NCI-H748 (cell line): ENCODE results near the gene ALOX5.

Experiments
- DNase-seq: peaks from one replicate; lab custom pipeline; 2025; ENCODE audit not compliant: unreplicated experiment; lab: John Stamatoyannopoulos, UW

ALOX5 gene

DNA sequence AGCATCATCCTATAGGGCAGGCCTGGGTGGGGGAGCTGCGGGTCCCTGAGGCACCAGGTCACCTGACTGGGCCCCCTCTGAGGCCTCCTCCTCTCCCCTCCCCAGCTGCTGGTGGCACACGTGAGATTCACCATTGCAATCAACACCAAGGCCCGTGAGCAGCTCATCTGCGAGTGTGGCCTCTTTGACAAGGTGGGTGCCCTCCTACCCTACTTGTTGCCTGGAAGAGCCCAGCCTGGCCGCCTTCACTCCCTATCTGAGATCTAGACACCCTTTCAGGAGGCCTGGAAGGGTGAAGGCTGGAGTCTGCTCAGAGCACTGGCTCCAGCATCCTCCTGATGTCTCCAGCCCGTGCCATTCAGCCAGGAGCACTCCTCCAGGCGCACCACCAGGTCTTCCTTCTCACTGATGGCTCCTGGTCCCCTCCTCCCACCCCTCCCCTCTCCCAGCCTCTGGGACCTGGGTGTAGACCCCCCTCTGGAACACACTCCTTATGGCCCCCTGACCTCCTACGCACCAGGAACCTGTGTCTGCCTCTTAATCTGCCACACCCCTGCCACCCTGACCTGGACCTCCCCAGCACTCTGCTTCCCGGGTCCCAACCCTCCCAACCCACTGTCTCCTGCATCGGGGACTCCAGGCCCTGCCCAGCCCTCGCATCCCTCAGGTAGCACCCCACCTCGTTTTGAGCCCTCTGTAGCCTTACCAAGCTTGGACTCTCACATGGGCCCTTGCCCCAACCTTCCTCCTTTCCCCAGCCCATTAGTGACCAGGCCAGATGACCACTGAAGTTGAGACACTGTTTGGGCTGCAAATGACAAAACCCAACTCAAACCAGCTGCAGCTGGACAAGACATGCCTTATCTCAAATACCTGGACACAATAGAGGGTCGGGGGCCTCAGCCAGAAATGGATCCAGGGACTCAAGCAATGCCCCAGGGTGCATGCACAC lies 67.5 kb downstream of the ALOX5 start:
- no peak for DNase-seq

DNA sequence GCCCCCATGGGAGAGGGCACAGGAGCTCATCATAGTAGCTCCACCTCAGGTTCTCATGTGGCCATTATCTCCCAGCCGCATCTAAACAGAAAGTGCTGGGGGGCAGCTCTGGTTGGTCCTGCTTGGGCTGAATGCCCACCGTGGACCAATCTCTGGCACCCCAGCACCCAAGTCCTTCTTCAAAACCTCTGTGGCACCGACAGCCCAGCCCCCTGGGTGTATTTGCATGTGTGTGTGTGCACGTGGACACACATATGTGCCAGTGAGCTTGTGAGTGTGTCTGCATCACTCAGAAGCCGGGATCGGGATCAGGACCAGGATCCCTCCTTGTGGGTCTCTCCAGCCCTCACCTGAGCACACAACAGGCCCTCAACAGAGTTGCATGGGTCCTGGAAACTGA lies 68.2 kb downstream of the ALOX5 start:
- no peak for DNase-seq

DNA sequence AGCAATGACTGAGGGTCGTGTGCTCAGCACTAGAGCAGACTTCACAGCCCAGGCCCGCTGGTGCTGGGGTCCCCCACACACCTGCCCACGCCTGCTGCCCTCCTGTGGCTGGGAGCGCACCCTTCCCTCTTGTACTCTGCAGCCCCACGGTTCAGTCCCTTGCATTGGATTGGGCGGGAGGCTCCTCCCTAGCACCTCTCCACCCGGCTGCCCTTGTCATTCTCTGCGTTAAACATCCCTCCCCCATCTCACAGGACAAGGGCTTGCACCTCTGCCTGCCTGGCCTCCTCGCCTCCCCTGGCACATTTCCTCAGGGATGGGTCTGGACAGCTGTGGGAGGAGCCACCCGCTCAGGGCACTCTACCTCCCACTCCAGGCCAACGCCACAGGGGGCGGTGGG lies 68.6 kb downstream of the ALOX5 start:
- DNase-seq = no peak

DNA sequence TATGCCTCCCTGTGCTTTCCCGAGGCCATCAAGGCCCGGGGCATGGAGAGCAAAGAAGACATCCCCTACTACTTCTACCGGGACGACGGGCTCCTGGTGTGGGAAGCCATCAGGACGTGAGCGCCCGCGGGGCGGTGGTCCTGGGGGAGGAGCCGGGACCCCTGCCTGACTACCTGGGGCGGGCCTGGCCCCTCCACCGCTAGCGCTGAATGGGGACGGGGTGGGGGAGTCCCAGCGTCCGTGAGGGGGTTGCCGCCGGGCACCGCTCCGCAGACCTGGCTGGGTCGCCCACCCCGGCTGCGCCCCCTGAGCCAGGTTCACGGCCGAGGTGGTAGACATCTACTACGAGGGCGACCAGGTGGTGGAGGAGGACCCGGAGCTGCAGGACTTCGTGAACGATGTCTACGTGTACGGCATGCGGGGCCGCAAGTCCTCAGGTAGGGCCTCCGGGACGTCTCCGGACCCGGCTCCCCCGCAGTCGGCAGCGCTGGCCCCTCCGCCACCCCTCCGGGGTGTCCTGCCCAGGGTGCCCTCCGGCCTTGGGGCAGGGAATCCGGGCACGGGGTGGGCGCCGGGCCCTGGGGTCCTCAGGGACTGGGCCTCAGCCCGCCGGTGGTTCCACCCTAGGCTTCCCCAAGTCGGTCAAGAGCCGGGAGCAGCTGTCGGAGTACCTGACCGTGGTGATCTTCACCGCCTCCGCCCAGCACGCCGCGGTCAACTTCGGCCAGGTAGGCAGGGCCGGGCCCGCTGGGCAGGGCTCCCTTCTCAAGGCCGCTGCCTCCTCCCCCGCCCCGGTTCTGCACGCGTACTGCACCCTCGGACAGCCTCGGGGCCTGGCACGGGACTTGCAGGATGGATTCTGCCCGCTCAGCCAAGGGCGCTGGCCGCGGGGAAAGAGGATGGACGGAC lies 69.3 kb downstream of the ALOX5 start:
- DNase-seq = no peak

DNA sequence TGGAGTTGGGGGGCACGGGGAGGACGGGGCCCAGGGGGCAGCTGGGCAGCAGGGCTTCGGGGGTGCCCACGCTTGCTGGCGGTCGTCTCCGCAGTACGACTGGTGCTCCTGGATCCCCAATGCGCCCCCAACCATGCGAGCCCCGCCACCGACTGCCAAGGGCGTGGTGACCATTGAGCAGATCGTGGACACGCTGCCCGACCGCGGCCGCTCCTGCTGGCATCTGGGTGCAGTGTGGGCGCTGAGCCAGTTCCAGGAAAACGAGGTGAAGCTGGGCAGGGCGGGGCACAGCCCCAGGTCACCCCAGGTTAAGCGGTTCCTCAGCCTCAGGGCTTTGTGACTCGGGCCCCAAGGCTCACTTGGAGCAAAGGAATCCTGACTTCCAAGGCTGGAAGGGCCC lies 70.0 kb downstream of the ALOX5 start:
- DNase-seq = no peak

DNA sequence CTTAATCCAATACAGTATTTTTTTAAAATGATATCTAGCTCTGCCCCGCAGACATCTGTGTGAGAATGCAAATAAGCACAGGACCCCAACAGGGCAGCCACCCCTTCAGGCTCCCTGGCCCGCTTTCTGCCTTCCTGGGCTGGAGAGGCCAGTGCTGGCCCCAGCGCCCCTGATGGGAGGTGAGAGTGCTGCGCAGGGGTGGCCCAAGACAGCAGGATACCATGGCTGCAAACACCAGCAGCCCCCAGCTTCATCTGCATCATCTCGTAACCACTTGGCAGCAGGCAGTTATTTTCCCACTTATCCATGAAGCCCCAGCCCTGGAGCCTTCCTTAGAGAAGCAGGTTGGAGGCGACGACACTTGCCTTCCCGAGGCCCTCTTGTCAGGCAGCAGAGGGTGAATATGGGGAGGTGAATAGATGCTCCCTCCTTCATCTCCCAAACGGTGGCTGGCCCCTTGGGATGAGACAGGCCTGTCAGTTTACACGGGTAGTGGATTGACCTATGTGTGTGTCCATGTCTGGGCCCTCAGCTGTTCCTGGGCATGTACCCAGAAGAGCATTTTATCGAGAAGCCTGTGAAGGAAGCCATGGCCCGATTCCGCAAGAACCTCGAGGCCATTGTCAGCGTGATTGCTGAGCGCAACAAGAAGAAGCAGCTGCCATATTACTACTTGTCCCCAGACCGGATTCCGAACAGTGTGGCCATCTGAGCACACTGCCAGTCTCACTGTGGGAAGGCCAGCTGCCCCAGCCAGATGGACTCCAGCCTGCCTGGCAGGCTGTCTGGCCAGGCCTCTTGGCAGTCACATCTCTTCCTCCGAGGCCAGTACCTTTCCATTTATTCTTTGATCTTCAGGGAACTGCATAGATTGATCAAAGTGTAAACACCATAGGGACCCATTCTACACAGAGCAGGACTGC lies 71.2 kb downstream of the ALOX5 start:
- no peak for DNase-seq

DNA sequence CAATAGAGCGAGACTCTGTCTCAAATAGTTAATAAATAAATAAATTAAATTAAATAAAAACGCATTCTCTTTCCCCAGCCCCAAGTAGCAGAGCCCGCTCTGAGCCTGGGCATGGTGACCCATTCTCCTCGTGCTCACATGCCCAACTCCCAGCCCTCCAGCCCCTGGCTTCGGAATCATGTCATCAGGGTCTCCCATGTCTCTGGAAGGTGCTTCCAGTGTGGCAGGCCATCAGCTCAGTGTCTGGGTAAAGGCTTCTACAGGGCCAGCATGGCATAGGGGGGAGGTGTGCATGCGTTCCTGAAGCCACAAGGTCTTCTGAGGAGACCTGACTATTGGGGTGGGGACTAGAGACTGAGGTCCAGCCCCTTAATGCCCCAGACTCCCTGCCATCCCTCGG lies 72.8 kb downstream of the ALOX5 start:
- no peak for DNase-seq

DNA sequence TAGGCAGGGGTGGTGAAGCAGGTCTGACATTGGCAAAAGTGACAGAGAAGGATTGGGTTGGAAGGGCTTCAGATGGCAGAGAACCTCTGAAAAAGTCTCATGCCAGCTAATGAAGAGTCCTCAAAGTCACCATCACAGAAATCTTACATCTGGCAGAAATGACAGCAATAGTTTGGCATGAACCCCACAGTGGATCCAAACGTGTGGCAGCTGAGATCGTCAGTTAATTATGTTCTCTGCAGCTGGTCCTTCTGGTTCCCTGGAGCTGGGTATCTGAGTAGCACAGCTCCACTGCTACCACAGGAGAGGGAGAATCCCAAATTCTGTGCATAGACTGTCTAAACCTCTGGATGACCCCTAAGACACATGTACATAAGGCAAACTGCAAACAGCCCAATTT lies 73.4 kb downstream of the ALOX5 start:
- no peak for DNase-seq

DNA sequence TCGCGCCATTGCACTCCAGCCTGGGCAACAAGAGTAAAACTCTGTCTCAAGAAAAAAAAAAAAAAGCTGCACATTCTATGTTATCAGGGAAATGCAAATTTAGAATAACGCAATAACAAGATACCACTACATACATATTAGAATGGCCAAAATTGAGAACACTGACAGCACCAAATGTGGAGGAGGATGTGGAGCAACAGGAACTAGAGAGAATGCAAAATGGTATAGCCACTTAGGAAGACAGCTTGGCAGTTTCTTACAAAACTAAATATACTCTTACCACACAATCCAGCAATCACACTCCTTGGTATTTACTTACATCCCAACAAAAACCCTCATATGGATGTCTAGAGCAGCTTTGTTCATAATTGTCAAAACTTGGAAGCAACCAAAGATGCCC lies 76.8 kb downstream of the ALOX5 start:
- DNase-seq = no peak

DNA sequence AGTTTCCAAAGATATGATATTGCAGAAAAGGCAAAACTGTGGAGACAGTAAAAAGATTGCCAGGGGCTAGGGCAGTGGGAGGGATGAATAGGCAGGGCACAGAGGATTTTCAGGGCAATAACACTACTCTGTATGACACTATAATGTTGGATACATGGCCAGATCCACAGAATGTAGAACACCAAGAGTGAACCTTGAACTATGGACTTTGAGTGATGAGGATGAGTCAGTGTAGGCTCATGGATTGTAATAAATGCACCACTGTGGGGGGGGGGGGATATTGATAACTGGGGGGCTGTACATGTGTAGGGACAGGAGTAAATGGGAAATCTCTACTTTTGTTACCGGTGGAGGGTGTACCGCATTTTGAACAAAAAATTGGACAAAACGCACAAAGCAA lies 77.4 kb downstream of the ALOX5 start:
- DNase-seq = no peak

DNA sequence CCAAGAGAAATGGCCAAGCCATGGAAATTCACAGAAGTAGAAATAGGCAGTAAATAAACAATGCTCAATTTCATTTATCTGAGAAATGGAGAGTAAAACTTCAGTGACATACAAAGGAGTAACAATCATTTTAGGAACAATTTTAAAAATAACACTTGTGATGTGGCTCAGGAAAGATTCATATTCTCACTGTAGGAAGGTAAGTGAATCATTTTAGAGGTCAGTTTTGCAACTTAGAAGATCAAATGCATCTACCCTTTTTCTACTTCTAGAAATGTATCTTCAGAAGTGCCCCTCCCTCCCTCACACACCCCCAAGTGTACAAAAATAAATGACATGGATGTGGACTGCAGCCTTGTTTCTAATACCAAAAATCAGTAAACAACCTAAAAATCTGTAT lies 78.3 kb downstream of the ALOX5 start:
- DNase-seq = no peak

DNA sequence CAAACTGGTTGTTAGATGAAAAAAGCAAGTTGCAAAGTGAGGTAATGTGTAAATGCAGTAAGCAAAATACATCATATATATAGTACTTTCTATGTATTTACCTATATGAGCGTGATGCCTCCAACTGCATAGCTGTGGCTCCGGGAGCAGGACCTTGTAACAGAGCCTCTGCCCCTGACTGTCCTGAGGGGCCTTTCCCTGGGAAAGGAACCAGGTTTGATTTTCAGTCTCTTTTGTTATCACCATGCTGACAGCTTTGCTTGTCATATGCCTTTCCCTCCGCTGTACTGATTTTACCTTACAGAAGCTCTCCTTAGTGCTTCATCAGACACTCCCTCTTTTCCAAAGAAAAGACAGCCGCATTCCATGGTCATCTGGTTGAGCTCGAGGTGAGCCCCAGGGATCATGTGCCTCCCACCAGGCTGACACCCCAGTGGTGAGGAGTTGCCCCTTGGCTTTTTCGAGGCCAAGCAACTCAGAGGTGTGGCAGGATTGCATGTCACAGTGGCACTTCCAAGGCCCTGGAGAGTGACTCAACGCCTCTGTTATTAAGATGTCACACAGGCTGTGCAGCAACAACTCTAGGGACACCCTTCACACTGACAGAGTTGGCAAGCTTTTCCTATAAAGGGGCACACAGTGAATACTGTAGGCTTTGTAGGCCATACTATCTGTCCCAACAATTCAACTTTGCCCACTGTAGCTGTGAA lies 78.9 kb downstream of the ALOX5 start:
- no peak for DNase-seq

DNA sequence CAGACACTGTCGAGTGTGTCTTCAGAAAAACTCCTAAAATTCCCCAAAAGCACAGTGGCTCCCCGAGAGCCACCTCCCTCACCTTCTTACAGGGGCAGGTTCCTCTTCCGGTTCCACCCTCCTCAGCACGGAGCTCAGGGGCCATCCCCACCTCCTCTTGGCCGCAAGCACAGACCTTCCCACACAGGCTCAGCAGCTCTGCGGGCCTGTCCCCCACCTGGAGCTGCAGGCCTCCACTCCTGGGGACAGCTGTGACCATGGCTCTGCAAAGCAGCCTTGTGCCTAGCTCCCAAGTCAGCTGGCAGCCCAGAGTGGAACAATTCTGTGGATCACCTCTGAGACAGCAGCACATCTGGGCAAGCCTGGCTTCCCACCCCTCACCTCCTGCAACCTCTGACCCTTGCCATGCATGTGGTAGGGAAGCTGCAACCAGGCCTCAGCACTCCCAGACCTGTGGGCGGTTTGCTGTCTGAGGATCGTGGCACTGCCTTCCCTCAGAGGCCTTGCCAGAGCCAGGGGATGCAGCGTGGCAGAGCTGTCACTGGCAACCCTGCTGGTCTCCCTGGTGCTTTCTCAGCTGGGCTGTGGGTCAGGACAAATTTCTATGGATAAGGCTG lies 79.7 kb downstream of the ALOX5 start:
- DNase-seq = no peak

DNA sequence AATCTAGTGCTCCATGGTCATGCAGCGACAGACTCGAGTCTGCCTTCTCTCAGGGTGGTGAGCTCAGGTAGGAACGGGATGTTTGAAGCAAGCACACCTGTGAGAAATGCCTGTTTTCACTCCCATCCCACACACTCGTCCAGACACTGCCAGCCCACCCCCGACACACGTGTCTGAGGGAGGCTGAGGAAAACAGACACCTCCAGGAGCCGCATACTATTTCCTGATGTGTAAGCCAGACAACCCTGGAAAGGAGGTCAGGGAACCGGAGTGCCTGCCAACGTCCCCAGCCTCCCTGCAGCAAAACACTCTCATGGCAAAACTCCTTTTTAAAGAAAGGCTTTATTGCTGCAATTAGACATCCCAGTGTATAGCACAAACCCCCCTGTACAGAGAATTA lies 80.2 kb downstream of the ALOX5 start:
- no peak for DNase-seq

DNA sequence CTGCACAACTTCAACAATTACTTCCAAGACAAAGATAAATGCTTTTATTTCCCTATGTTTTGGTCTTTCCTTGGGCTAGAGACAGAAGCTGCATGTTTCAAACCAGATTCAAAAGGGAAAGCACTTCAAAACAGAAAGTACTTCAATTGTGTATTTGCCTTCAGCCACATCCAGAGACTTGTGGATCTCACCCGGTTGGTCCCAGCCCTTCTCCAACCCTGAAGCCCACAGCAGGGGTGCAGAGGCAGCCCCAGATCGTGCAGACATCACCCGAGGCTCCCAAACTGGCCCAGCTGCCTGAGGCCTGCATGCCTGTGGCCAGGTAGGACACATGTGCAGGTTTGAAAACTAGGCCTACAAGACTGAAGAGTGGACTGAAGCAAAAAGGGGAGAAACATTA lies 80.8 kb downstream of the ALOX5 start:
- DNase-seq = no peak

DNA sequence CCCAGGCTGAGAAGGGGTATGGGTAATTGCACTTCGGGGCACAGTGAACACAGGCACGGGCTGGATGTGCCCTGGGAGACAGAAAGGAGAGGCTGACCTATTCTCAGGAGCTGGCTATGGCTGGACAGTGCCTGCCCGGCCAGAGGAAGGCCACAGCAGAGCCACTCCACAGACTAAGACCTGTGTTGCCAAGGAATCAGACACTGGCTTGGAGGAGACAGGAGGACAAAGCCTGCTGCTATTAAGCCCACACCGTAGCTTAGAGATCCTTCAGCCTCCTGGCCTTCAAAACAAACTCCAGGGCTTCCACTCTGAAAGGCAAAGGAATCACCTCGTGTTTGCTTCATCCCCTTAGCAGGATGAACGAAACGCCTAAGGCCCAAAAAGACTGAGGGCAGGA lies 82.2 kb downstream of the ALOX5 start:
- no peak for DNase-seq

DNA sequence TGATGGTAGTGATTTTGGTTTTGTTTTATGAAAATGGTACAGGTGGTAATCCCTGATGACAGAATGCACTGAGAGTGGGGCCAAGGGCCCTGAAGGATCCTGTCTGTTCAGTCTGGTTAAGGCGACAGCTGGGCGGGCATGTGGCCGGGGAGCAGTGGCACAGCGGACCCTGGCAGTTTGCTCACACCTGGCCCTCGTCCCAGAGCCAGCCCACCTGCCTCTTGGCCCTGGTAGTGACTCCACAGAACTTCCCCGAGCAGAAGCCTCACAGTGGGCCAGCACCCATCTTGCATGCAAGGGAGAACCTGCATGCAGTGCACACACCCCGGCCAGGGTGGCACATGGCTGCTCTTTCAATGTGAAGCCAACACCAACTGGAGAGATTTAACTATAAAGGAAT lies 82.8 kb downstream of the ALOX5 start:
- no peak for DNase-seq

DNA sequence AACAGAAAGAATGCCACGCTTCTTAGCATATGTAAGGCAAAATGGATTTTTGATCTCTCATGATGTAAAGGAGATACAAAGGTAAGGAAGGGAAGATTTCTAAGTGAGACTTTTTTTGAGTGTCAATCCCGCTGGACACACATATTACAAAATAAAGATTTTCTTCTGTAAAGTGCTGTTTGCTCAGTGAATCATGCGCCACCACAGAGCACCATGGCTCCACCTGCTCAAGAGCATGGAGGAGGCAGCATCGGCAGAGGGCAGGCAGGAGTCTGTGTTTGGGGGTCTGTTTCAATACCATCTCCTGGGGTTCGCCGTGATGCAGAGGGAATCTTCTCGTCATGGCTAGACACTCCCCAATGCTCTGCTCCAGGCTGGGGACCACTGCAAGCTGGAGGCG lies 83.5 kb downstream of the ALOX5 start:
- no peak for DNase-seq

DNA sequence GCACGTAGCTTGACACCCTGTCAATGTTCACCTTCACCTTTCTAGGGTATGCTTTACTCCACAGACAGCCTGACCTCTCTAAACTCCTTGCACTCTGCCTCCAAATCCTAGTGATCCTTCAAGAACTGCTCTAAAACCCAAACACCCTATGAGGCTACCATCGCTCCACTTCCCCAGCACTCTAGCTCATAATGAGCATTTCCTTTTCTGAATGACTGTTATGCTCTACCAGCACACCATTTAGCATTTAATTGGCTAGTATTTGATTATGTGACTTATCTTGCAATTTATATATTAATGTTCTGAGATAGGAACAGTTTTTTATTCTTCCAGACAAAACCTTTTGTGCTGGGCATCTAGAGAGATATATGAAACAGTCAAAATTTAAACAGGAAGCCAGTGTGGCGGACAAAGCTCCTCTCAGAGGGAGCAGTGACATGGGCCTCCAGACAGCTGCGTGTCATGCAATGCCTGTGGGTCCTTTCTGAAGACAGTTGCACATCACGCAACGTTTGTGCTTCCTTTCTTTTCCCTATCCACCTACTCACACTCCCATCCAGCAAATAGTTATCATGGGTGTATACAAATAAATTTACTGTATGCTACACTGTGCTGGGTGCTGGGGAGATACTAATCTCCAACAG lies 86.3 kb downstream of the ALOX5 start:
- no peak for DNase-seq
